Nephron (organoid): ENCODE results near the gene VASP.
A peak's percentile ranks its signal among the peaks of the same experiment; 100 is the strongest.

Experiments used
- H3K27ac Mint-ChIP-seq, 3 experiments: 2 replicates each; pipeline ENCODE4 v1.8.0; 2020; ENCODE audit warnings: mixed read lengths in 3 of 3, mild to moderate bottlenecking in 2 of 3, moderate library complexity in 1 of 3
- H3K27me3 Mint-ChIP-seq: 2 replicates; pipeline ENCODE4 v1.8.0; 2021; ENCODE audit warnings: low read depth, mild to moderate bottlenecking, moderate library complexity, mixed read lengths
- H3K36me3 Mint-ChIP-seq: 2 replicates; pipeline ENCODE4 v1.8.0; 2020; ENCODE audit warnings: low read depth, mixed read lengths
- H3K4me1 Mint-ChIP-seq: 2 replicates; pipeline ENCODE4 v1.8.0; 2020; ENCODE audit warnings: mixed read lengths
- H3K4me3 Mint-ChIP-seq, 3 experiments: 2 replicates each; pipeline ENCODE4 v1.8.0; 2020; ENCODE audit warnings: mild to moderate bottlenecking in 3 of 3, mixed read lengths in 3 of 3, moderate library complexity in 2 of 3
- H3K9me3 Mint-ChIP-seq: 2 replicates; pipeline ENCODE4 v1.8.0; 2020; ENCODE audit warnings: mixed read lengths
- CTCF ChIP-seq, 3 experiments: fragments of 200-600 bp; sonication (generic); IDR thresholded peaks; one replicate each; pipeline ENCODE4 v1.5.0; 2021; ENCODE audit warnings: antibody characterized with exemption in 3 of 3; ENCODE audit not compliant: unreplicated experiment in 3 of 3

Gene VASP

DNA sequence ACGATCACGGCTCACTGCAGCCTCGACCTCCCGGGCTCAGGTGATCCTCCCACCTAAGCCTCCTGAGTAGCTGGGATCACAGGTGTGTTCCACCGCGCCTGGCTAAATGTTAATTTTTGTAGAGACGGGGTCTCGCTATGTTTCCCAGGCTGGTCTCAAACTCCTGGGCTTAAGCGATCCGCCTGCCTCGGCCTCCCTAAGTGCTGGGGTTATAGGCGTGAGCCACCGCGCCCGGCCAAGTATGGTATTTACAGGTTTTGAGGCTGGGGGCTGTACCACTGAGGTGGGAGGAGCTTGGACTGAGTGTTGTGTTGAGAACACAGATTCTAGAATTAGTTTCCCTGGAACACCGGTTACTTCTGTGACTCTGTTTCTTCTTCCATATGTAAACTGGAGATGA, 9.5 kb upstream of the VASP start:
- Mint-ChIP-seq H3K27me3 (peaks cover 72% of the 10 kb centered on the region), H3K9me3 (no peaks in the 10 kb centered on the region), H3K4me3 (peak overlapping the region; percentile 63 to 85 (median 79)), H3K27ac (no peak overlapping the region), H3K4me1 (peaks cover 35% of the 10 kb centered on the region), H3K36me3 (no peaks in the 10 kb centered on the region)
- no peak for TF ChIP-seq CTCF (IDR thresholded peaks at IDR 0.05; ENCODE audit: unreplicated experiment in 3 of 3)

- Mint-ChIP-seq H3K27ac (peak within 1 kb of the TSS in 1 of 3 experiments; percentile 8), H3K9me3 (no peaks in the 10 kb centered on the region), H3K4me3 (peak within 1 kb of the TSS; percentile 79 to 85 (median 84)), H3K27me3 (peaks cover 67% of the 10 kb centered on the region), H3K4me1 (peaks cover 28% of the 10 kb centered on the region), H3K36me3 (no peaks in the 10 kb centered on the region)
- no peak for TF ChIP-seq CTCF (IDR thresholded peaks at IDR 0.05; ENCODE audit: unreplicated experiment in 3 of 3)
Observed at GRCh38 chr19:45498411-45499195, 8.7 kb upstream of the VASP start, which contains the start of gene PPM1N. TSS of gene PPM1N (plus strand) at chr19:45498443. CDS start at chr19:45498473, 30 bp downstream.

DNA sequence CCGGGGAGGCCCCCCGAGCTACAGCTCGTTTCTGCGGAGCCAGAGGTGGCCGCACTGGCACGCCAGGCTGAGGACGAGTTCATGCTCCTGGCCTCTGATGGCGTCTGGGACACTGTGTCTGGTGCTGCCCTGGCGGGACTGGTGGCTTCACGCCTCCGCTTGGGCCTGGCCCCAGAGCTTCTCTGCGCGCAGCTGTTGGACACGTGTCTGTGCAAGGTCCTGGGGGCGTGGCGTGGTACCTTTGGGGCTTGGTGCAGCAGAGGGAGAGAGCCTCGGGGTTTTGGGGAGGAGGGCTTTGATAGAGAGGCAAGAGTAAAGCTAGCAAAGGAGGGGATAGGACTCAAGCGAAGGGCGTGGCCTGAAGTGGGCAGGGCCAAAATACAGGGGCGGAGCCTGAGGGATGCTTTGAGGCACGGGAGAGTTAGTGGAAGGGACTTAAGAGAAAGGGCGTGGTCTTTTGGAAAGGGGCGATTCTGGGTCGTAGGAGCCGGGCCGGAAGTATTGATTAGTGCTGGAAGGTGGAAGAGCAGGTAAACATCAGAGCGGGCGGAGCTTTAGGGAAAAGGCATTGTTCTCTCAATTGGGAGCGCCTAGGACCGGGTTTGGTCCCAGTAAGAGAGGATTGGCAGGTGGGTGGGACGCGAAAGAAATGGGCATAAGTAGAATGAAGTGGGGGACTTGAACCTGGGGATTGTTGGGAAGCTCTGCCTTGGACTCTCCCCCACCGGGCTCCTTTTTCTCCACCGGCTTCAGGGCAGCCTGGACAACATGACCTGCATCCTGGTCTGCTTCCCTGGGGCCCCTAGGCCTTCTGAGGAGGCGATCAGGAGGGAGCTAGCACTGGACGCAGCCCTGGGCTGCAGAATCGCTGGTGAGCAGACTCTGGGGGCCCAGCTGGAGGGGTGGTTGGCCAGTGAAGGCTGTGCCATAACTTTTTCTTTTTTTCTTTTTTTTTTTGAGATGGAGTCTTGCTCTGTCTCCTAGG, 7.8 kb upstream of the VASP start:
- Mint-ChIP-seq H3K4me1 (peaks cover 28% of the 10 kb centered on the region), H3K36me3 (no peaks in the 10 kb centered on the region), H3K27ac (no peak overlapping the region), H3K9me3 (no peaks in the 10 kb centered on the region), H3K27me3 (peaks cover 67% of the 10 kb centered on the region), H3K4me3 (peak overlapping the region; percentile 30 to 50 (median 33))
- TF ChIP-seq CTCF (IDR thresholded peaks at IDR 0.05; ENCODE audit: unreplicated experiment in 3 of 3): no peak

- Mint-ChIP-seq H3K36me3 (no peaks in the 10 kb centered on the region), H3K27me3 (peaks cover 57% of the 10 kb centered on the region), H3K9me3 (no peaks in the 10 kb centered on the region), H3K27ac (no peak overlapping the region), H3K4me3 (peak overlapping the region in 1 of 3 experiments; percentile 35), H3K4me1 (peaks cover 28% of the 10 kb centered on the region)
- TF ChIP-seq CTCF (IDR thresholded peaks at IDR 0.05; ENCODE audit: unreplicated experiment in 3 of 3): no peak
Observed at GRCh38 chr19:45500918-45501729, 6.2 kb upstream of the VASP start.

DNA sequence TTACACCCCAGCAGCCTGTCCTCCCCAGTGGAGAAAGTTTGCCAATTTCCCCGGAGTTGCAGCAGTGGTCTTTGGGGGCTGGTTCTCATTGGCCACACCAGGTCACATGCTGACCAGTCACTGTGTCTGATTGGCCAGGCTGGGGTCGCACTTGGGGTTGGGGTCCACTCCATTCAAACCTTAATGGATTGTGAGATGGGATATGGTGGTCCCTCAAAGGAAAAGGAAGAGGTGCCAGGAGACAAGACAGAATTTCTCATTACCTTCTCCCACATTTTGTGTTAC, 5.6 kb upstream of the VASP start:
- no peaks in the 10 kb centered on the region for H3K9me3 Mint-ChIP-seq
- H3K36me3 Mint-ChIP-seq: no peaks in the 10 kb centered on the region
- no peak for TF ChIP-seq CTCF (IDR thresholded peaks at IDR 0.05; ENCODE audit: unreplicated experiment in 3 of 3)
- peaks cover 28% of the 10 kb centered on the region for H3K4me1 Mint-ChIP-seq
- H3K27me3 Mint-ChIP-seq: peaks cover 59% of the 10 kb centered on the region
- H3K4me3 Mint-ChIP-seq: no peak overlapping the region
- H3K27ac Mint-ChIP-seq: no peak overlapping the region
